A549 treated with CpdA at 1 μM for 4 hours (cell line): Measurements from ENCODE around the gene WDFY3. TPM values are rescaled to one million over a fixed set of nuclear protein-coding genes. Genes with fewer than 3 reads are reported as not detected.

ENCODE experiments used
- total RNA-seq: library from RNA; stranded (reverse); fragments of 200-300 nt; extraction: Qiagen RNA extraction; gene quantifications from 5 replicates; pipeline ENCODE4 v1.2.3, GENCODE V29; 2022; ENCODE audit warnings: low read depth

The WDFY3 gene, protein sequence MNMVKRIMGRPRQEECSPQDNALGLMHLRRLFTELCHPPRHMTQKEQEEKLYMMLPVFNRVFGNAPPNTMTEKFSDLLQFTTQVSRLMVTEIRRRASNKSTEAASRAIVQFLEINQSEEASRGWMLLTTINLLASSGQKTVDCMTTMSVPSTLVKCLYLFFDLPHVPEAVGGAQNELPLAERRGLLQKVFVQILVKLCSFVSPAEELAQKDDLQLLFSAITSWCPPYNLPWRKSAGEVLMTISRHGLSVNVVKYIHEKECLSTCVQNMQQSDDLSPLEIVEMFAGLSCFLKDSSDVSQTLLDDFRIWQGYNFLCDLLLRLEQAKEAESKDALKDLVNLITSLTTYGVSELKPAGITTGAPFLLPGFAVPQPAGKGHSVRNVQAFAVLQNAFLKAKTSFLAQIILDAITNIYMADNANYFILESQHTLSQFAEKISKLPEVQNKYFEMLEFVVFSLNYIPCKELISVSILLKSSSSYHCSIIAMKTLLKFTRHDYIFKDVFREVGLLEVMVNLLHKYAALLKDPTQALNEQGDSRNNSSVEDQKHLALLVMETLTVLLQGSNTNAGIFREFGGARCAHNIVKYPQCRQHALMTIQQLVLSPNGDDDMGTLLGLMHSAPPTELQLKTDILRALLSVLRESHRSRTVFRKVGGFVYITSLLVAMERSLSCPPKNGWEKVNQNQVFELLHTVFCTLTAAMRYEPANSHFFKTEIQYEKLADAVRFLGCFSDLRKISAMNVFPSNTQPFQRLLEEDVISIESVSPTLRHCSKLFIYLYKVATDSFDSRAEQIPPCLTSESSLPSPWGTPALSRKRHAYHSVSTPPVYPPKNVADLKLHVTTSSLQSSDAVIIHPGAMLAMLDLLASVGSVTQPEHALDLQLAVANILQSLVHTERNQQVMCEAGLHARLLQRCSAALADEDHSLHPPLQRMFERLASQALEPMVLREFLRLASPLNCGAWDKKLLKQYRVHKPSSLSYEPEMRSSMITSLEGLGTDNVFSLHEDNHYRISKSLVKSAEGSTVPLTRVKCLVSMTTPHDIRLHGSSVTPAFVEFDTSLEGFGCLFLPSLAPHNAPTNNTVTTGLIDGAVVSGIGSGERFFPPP (N-terminal part only)
- 7.9 to 11.7 TPM (median 9.2 TPM) in 5 replicates for total RNA-seq

GRCh38 chr4:84966382-84967242 is at the start of gene WDFY3:
Gene WDFY3 (minus strand): TSS chr4:84966690. CDS start chr4:84860591, 106,099 bp downstream.

